Loucy (cell line): ENCODE results near the gene DNMT3B.

Source experiments
- H2AFZ ChIP-seq: fragments of 200-600 bp; sonication (generic); 2 replicates; pipeline ENCODE4 v1.6.0; 2016; ENCODE audit warnings: antibody characterized with exemption, mild to moderate bottlenecking, low read length, moderate library complexity
- H3F3A ChIP-seq: fragments of 200-600 bp; 2 replicates; pipeline ENCODE4 v1.6.0; 2016; ENCODE audit warnings: antibody characterized with exemption, low read depth, mild to moderate bottlenecking
- H3K27me3 ChIP-seq: fragments of 200-600 bp; sonication (generic); 2 replicates; pipeline ENCODE4 v1.6.1; 2014; ENCODE audit warnings: low read length, mild to moderate bottlenecking; ENCODE audit not compliant: insufficient read depth, poor library complexity, severe bottlenecking
- H3K36me3 ChIP-seq: fragments of 200-600 bp; sonication (generic); 2 replicates; pipeline ENCODE4 v1.6.1; 2016; ENCODE audit warnings: low read length; ENCODE audit not compliant: insufficient read depth
- H3K4me1 ChIP-seq: fragments of 200-600 bp; sonication (generic); 2 replicates; pipeline ENCODE4 v1.5.1; 2014; ENCODE audit warnings: low read length, mild to moderate bottlenecking; ENCODE audit not compliant: insufficient read depth, poor library complexity, severe bottlenecking
- H3K4me2 ChIP-seq: fragments of 200-600 bp; sonication (generic); 2 replicates; pipeline ENCODE4 v1.6.0; 2014; ENCODE audit warnings: antibody characterized with exemption, low read length, low read depth, mild to moderate bottlenecking; ENCODE audit not compliant: poor library complexity, severe bottlenecking
- H3K4me3 ChIP-seq: fragments of 200-600 bp; sonication (generic); 2 replicates; pipeline ENCODE4 v1.5.1; 2014; ENCODE audit warnings: low read length, mild to moderate bottlenecking, mixed read lengths; ENCODE audit not compliant: poor library complexity, severe bottlenecking
- H3K79me2 ChIP-seq: fragments of 200-600 bp; sonication (generic); 2 replicates; pipeline ENCODE4 v1.6.1; 2014; ENCODE audit warnings: low read length; ENCODE audit not compliant: insufficient read depth
- H3K9ac ChIP-seq: fragments of 200-600 bp; sonication (generic); 2 replicates; pipeline ENCODE4 v1.6.0; 2014; ENCODE audit warnings: mild to moderate bottlenecking, low read depth, low read length, moderate library complexity; ENCODE audit not compliant: poor library complexity, severe bottlenecking
- H3K9me2 ChIP-seq: fragments of 200-600 bp; sonication (generic); replicated peaks from 2 replicates; pipeline ENCODE4 v1.6.1; 2016; ENCODE audit warnings: low read depth, low read length, mixed read lengths
- H3K9me3 ChIP-seq: fragments of 200-600 bp; sonication (generic); 2 replicates; pipeline ENCODE4 v1.6.1; 2014; ENCODE audit warnings: mild to moderate bottlenecking, antibody characterized with exemption, low read length, low read depth; ENCODE audit not compliant: insufficient read depth
- H4K20me1 ChIP-seq: fragments of 200-600 bp; sonication (generic); 2 replicates; pipeline ENCODE4 v1.6.0; 2014; ENCODE audit warnings: antibody characterized with exemption, low read length, mild to moderate bottlenecking; ENCODE audit not compliant: insufficient read depth, poor library complexity, severe bottlenecking
- EZH2phosphoT487 ChIP-seq: fragments of 200-600 bp; IDR thresholded peaks from 2 replicates; pipeline ENCODE4 v1.6.1; 2018; ENCODE audit warnings: antibody characterized with exemption, mild to moderate bottlenecking, moderate library complexity, borderline replicate concordance
- TF ChIP-seq, protein P1 (sequence below): fragments of 200-600 bp; sonication (generic); conservative IDR thresholded peaks from 2 replicates; pipeline ENCODE4 v1.5.1; 2014; ENCODE audit warnings: mild to moderate bottlenecking, antibody characterized with exemption, low read length

The DNMT3B gene

DNA sequence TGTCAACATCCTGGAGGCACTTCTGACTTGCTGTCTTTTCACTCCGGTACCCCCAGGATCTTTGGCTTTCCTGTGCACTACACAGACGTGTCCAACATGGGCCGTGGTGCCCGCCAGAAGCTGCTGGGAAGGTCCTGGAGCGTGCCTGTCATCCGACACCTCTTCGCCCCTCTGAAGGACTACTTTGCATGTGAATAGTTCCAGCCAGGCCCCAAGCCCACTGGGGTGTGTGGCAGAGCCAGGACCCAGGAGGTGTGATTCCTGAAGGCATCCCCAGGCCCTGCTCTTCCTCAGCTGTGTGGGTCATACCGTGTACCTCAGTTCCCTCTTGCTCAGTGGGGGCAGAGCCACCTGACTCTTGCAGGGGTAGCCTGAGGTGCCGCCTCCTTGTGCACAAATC is 45.5 kb downstream of the DNMT3B start:
- Histone ChIP-seq H3K79me2 (no peaks in the 10 kb centered on the region), H3K27me3 (no peaks in the 10 kb centered on the region), H3K4me1 (no peaks in the 10 kb centered on the region), H3F3A (peaks cover 5% of the 10 kb centered on the region; the same call in 1 of the 2 replicates), H4K20me1 (peaks cover 4% of the 10 kb centered on the region), H2AFZ (no peak overlapping the region), H3K36me3 (peaks cover 83% of the 10 kb centered on the region), H3K9ac (no peak overlapping the region), H3K4me2 (no peak overlapping the region), H3K9me3 (no peaks in the 10 kb centered on the region), H3K9me2 (no peaks in the 10 kb centered on the region), H3K4me3 (no peak overlapping the region)
- no peak for TF ChIP-seq EZH2phosphoT487
- TF ChIP-seq, protein P1, sequence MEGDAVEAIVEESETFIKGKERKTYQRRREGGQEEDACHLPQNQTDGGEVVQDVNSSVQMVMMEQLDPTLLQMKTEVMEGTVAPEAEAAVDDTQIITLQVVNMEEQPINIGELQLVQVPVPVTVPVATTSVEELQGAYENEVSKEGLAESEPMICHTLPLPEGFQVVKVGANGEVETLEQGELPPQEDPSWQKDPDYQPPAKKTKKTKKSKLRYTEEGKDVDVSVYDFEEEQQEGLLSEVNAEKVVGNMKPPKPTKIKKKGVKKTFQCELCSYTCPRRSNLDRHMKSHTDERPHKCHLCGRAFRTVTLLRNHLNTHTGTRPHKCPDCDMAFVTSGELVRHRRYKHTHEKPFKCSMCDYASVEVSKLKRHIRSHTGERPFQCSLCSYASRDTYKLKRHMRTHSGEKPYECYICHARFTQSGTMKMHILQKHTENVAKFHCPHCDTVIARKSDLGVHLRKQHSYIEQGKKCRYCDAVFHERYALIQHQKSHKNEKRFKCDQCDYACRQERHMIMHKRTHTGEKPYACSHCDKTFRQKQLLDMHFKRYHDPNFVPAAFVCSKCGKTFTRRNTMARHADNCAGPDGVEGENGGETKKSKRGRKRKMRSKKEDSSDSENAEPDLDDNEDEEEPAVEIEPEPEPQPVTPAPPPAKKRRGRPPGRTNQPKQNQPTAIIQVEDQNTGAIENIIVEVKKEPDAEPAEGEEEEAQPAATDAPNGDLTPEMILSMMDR: no peak

DNA sequence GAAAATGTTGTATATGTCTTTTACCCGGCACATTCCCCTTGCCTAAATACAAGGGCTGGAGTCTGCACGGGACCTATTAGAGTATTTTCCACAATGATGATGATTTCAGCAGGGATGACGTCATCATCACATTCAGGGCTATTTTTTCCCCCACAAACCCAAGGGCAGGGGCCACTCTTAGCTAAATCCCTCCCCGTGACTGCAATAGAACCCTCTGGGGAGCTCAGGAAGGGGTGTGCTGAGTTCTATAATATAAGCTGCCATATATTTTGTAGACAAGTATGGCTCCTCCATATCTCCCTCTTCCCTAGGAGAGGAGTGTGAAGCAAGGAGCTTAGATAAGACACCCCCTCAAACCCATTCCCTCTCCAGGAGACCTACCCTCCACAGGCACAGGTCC is 46.3 kb downstream of the DNMT3B start:
- Histone ChIP-seq H3K4me3 (no peak overlapping the region), H3K9me3 (no peaks in the 10 kb centered on the region), H3K36me3 (peaks cover 76% of the 10 kb centered on the region), H3K9ac (no peak overlapping the region), H3F3A (peaks cover 5% of the 10 kb centered on the region; the same call in 1 of the 2 replicates), H3K4me1 (no peaks in the 10 kb centered on the region), H3K4me2 (no peak overlapping the region), H3K9me2 (no peaks in the 10 kb centered on the region), H3K79me2 (no peaks in the 10 kb centered on the region), H4K20me1 (peaks cover 4% of the 10 kb centered on the region), H2AFZ (no peak overlapping the region), H3K27me3 (no peaks in the 10 kb centered on the region)
- no peak for TF ChIP-seq EZH2phosphoT487
- TF ChIP-seq, protein P1: no peak

DNA sequence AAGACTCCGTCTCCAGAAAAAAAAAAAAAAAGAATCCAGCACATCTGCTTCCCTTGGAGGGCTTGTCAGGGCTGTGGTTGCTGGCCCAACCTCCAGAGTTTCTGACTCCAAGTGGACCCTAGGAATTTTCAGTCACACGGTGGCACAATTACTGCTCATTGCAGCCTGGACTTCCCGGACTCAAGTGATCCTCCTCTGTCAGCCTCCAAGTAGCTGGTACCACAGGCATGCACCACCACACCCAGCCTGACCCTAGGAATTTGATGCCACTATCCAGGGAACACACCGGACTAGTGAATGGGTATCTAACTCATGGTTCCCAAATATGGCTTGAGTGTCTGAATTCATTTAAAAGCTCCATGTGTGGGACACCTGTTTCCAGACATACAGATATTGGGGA is 47.7 kb downstream of the DNMT3B start:
- TF ChIP-seq, protein P1: no peak
- TF ChIP-seq EZH2phosphoT487: no peak
- Histone ChIP-seq H3K9ac (no peak overlapping the region), H3F3A (peaks cover 5% of the 10 kb centered on the region; the same call in 1 of the 2 replicates), H4K20me1 (peaks cover 4% of the 10 kb centered on the region), H3K79me2 (no peaks in the 10 kb centered on the region), H3K9me2 (no peaks in the 10 kb centered on the region), H3K27me3 (no peaks in the 10 kb centered on the region), H3K36me3 (peaks cover 61% of the 10 kb centered on the region), H3K4me3 (no peak overlapping the region), H3K4me1 (no peaks in the 10 kb centered on the region), H3K9me3 (no peaks in the 10 kb centered on the region), H3K4me2 (no peak overlapping the region), H2AFZ (no peak overlapping the region)
